DMS 273 treated with DMSO at 0.1 percent for 48 hours (cell line): Measurements from ENCODE around the gene GRM5.
"Not testable (repeated sequence)": the region's sequence is repeated elsewhere in the genome, so short reads cannot be mapped to it uniquely, and the experiment has no call there.

ENCODE experiments used
- DNase-seq: peaks from one replicate; lab custom pipeline; 2025; lab: John Stamatoyannopoulos, UW

Gene GRM5

GRCh38 chr11:88972210-88972609, 93.6 kb downstream of the GRM5 start:
- no peak for DNase-seq

- DNase-seq, result not testable (repeated sequence)
Measured at GRCh38 chr11:88961621-88962020, 104.2 kb downstream of the GRM5 start.

GRCh38 chr11:88959857-88960256, 105.9 kb downstream of the GRM5 start:
- not testable (repeated sequence) for DNase-seq

- DNase-seq, result no peak
Measured at GRCh38 chr11:88950975-88951374, 114.8 kb downstream of the GRM5 start.

GRCh38 chr11:88948908-88949307, 116.9 kb downstream of the GRM5 start:
- not testable (repeated sequence) for DNase-seq

GRCh38 chr11:88947843-88948572, 117.8 kb downstream of the GRM5 start:
- DNase-seq, result not testable (repeated sequence)

GRCh38 chr11:88929665-88930064, 136.1 kb downstream of the GRM5 start:
- DNase-seq, result not testable (repeated sequence)

GRCh38 chr11:88917065-88917464, 148.7 kb downstream of the GRM5 start:
- DNase-seq, result not testable (repeated sequence)

- DNase-seq, result no peak
Measured at GRCh38 chr11:88909500-88909899, 156.3 kb downstream of the GRM5 start.

- not testable (repeated sequence) for DNase-seq
Measured at GRCh38 chr11:88901436-88901835, 164.3 kb downstream of the GRM5 start.

GRCh38 chr11:88888855-88889254, 176.9 kb downstream of the GRM5 start:
- DNase-seq, result not testable (repeated sequence)

GRCh38 chr11:88886796-88887195, 179.0 kb downstream of the GRM5 start:
- no peak for DNase-seq

GRCh38 chr11:88882800-88883199, 183.0 kb downstream of the GRM5 start:
- DNase-seq, result not testable (repeated sequence)

GRCh38 chr11:88861618-88862017, 204.2 kb downstream of the GRM5 start:
- no peak for DNase-seq

GRCh38 chr11:88860431-88860830, 205.4 kb downstream of the GRM5 start:
- not testable (repeated sequence) for DNase-seq

- DNase-seq, result not testable (repeated sequence)
Measured at GRCh38 chr11:88853963-88854362, 211.8 kb downstream of the GRM5 start.

- DNase-seq, result not testable (repeated sequence)
Measured at GRCh38 chr11:88851547-88851946, 214.2 kb downstream of the GRM5 start.

GRCh38 chr11:88849773-88850172, 216.0 kb downstream of the GRM5 start:
- not testable (repeated sequence) for DNase-seq

GRCh38 chr11:88849368-88849767, 216.4 kb downstream of the GRM5 start:
- DNase-seq, result no peak

GRCh38 chr11:88846266-88846665, 219.5 kb downstream of the GRM5 start:
- not testable (repeated sequence) for DNase-seq

GRCh38 chr11:88844941-88845340, 220.8 kb downstream of the GRM5 start:
- not testable (repeated sequence) for DNase-seq

GRCh38 chr11:88843766-88844426, 221.9 kb downstream of the GRM5 start:
- not testable (repeated sequence) for DNase-seq

GRCh38 chr11:88838139-88838538, 227.6 kb downstream of the GRM5 start:
- DNase-seq, result not testable (repeated sequence)
